ENCODE results near the gene OR9G4.

Gene OR9G4

DNA sequence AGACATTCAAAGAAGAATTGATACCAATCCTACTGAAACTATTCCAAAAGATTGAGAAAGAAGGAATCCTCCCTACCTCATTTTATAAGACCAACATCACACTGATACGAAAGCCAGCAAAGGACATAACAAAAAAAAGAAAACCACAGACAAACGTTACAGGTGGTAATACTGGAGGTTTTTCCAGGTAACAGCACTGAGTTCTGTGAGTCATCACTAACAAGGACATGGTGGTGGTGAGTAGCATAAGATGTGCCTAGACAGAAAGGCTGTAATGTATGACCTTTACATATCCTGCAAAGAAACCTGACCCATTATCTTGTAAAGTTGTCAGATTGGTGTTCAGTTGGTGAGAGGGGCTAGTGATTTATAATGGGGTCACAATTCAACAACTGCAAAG, 34.3 kb downstream of the OR9G4 start:
- H3K4me1 ChIP-seq (ENCODE audit: control insufficient read depth, insufficient read depth, low read length) = no peaks in the 10 kb centered on the region
- no peaks in the 10 kb centered on the region for H3K27me3 ChIP-seq (replicated peaks; ENCODE audit: control insufficient read depth, insufficient read depth, low read length)
- H3K4me3 ChIP-seq (ENCODE audit: low read length) = no peak overlapping the region
- no peaks in the 10 kb centered on the region for H3K9me3 ChIP-seq (ENCODE audit: control insufficient read depth, low read length)
- H3K36me3 ChIP-seq (ENCODE audit: control insufficient read depth, insufficient read depth, low read length, severe bottlenecking) = no peaks in the 10 kb centered on the region
- H3K9ac ChIP-seq (ENCODE audit: low read length) = no peak overlapping the region
- DNase-seq (ENCODE audit: low read depth) = no peak

- Histone ChIP-seq H3K4me1 (ENCODE audit: control insufficient read depth, insufficient read depth, low read length) (no peaks in the 10 kb centered on the region), H3K36me3 (ENCODE audit: control insufficient read depth, insufficient read depth, low read length, severe bottlenecking) (no peaks in the 10 kb centered on the region), H3K27me3 (replicated peaks; ENCODE audit: control insufficient read depth, insufficient read depth, low read length) (no peaks in the 10 kb centered on the region), H3K4me3 (ENCODE audit: low read length) (no peak overlapping the region), H3K9me3 (ENCODE audit: control insufficient read depth, low read length) (no peaks in the 10 kb centered on the region), H3K9ac (ENCODE audit: low read length) (no peak overlapping the region)
- DNase-seq (ENCODE audit: low read depth) = no peak
These were observed 42.0 kb downstream of the OR9G4 start for GRCh38 chr11:56706486-56706885.

DNA sequence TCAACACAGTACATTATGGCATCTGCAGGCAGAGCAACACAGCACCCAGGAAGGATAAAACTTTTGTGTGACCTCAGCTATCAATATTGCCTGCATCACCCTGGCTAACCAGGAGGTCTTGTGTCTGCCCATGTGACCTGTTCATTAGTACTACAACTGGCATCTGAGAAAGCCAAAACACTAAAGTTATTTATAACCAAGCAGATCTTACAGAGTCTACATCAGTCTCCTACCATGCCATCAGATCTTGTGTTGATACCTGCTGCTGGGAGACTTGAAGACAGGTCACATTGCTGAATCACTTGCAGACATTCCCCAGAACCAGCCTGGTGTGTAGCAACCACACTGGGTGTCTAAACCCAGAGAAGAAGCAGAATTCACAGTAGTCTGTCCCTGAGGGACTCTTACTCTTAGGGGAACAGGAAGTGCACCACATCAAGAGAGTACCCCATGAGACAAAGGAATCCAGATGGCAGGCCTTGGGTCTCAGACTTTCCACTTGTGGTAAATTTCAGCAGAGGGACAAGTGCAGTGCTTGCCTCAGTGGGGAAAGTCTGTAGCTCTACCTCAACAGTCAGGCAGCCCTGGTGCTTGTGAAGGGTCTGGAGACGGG, 42.6 kb downstream of the OR9G4 start:
- no peak for DNase-seq (ENCODE audit: low read depth)
- Histone ChIP-seq H3K36me3 (ENCODE audit: control insufficient read depth, insufficient read depth, low read length, severe bottlenecking) (no peaks in the 10 kb centered on the region), H3K4me3 (ENCODE audit: low read length) (no peak overlapping the region), H3K27me3 (replicated peaks; ENCODE audit: control insufficient read depth, insufficient read depth, low read length) (no peaks in the 10 kb centered on the region), H3K9ac (ENCODE audit: low read length) (no peak overlapping the region), H3K4me1 (ENCODE audit: control insufficient read depth, insufficient read depth, low read length) (no peaks in the 10 kb centered on the region), H3K9me3 (ENCODE audit: control insufficient read depth, low read length) (no peaks in the 10 kb centered on the region)

GRCh38 chr11:56700914-56701485, 47.5 kb downstream of the OR9G4 start:
- no peak for DNase-seq (ENCODE audit: low read depth)
- H3K4me1 ChIP-seq (ENCODE audit: control insufficient read depth, insufficient read depth, low read length) = no peaks in the 10 kb centered on the region
- no peaks in the 10 kb centered on the region for H3K36me3 ChIP-seq (ENCODE audit: control insufficient read depth, insufficient read depth, low read length, severe bottlenecking)
- H3K27me3 ChIP-seq (replicated peaks; ENCODE audit: control insufficient read depth, insufficient read depth, low read length) = no peaks in the 10 kb centered on the region
- no peak overlapping the region for H3K4me3 ChIP-seq (ENCODE audit: low read length)
- H3K9me3 ChIP-seq (ENCODE audit: control insufficient read depth, low read length) = no peaks in the 10 kb centered on the region
- H3K9ac ChIP-seq (ENCODE audit: low read length) = no peak overlapping the region

- Histone ChIP-seq H3K4me1 (ENCODE audit: control insufficient read depth, insufficient read depth, low read length) (no peaks in the 10 kb centered on the region), H3K9me3 (ENCODE audit: control insufficient read depth, low read length) (no peaks in the 10 kb centered on the region), H3K4me3 (ENCODE audit: low read length) (no peak overlapping the region), H3K36me3 (ENCODE audit: control insufficient read depth, insufficient read depth, low read length, severe bottlenecking) (no peaks in the 10 kb centered on the region), H3K9ac (ENCODE audit: low read length) (no peak overlapping the region), H3K27me3 (replicated peaks; ENCODE audit: control insufficient read depth, insufficient read depth, low read length) (no peaks in the 10 kb centered on the region)
- DNase-seq (ENCODE audit: low read depth) = no peak
These were observed 48.1 kb downstream of the OR9G4 start for GRCh38 chr11:56700242-56700913.

GRCh38 chr11:56698795-56699194, 49.7 kb downstream of the OR9G4 start, which contains the start of gene OR9G1:
TSS of gene OR9G1 (plus strand) at chr11:56699095. CDS start at chr11:56700388, 1,293 bp downstream.
- no peak for DNase-seq (ENCODE audit: low read depth)
- no peaks in the 10 kb centered on the region for H3K4me1 ChIP-seq (ENCODE audit: control insufficient read depth, insufficient read depth, low read length)
- no peak within 1 kb of the TSS for H3K9ac ChIP-seq (ENCODE audit: low read length)
- H3K9me3 ChIP-seq (ENCODE audit: control insufficient read depth, low read length) = no peaks in the 10 kb centered on the region
- H3K4me3 ChIP-seq (ENCODE audit: low read length) = no peak within 1 kb of the TSS
- H3K36me3 ChIP-seq (ENCODE audit: control insufficient read depth, insufficient read depth, low read length, severe bottlenecking) = no peaks in the 10 kb centered on the region
- no peaks in the 10 kb centered on the region for H3K27me3 ChIP-seq (replicated peaks; ENCODE audit: control insufficient read depth, insufficient read depth, low read length)

GRCh38 chr11:56693428-56693827, 55.1 kb downstream of the OR9G4 start:
- Histone ChIP-seq H3K36me3 (ENCODE audit: control insufficient read depth, insufficient read depth, low read length, severe bottlenecking) (no peaks in the 10 kb centered on the region), H3K9ac (ENCODE audit: low read length) (no peak overlapping the region), H3K4me3 (ENCODE audit: low read length) (no peak overlapping the region), H3K9me3 (ENCODE audit: control insufficient read depth, low read length) (no peaks in the 10 kb centered on the region), H3K27me3 (replicated peaks; ENCODE audit: control insufficient read depth, insufficient read depth, low read length) (no peaks in the 10 kb centered on the region), H3K4me1 (ENCODE audit: control insufficient read depth, insufficient read depth, low read length) (no peaks in the 10 kb centered on the region)
- DNase-seq (ENCODE audit: low read depth) = no peak
